ENCODE results near the gene NKG7.
A peak's percentile ranks its signal among the peaks of the same experiment; 100 is the strongest.

The NKG7 gene

GRCh38 chr19:51375504-51376221, 3.2 kb upstream of the NKG7 start:
- DNase-seq (ENCODE audit: low read depth) = peak; percentile 81
- H3K4me3 ChIP-seq (ENCODE audit: low read depth, low read length) = no peak overlapping the region
- no peak for TF ChIP-seq CTCF (IDR thresholded peaks at IDR 0.05; ENCODE audit: insufficient read depth, low read depth, low read length, missing control alignments)

GRCh38 chr19:51372021-51372648, 319 bp downstream of the NKG7 start:
- no peak for TF ChIP-seq CTCF (IDR thresholded peaks at IDR 0.05; ENCODE audit: insufficient read depth, low read depth, low read length, missing control alignments)
- peak overlapping the region; percentile 24 for H3K4me3 ChIP-seq (ENCODE audit: low read depth, low read length)
- no peak for DNase-seq (ENCODE audit: low read depth)

GRCh38 chr19:51371186-51371690, 1.2 kb downstream of the NKG7 start:
- DNase-seq (ENCODE audit: low read depth) = no peak
- TF ChIP-seq CTCF (IDR thresholded peaks at IDR 0.05; ENCODE audit: insufficient read depth, low read depth, low read length, missing control alignments) = no peak
- no peak overlapping the region for H3K4me3 ChIP-seq (ENCODE audit: low read depth, low read length)

GRCh38 chr19:51370230-51370629, 2.2 kb downstream of the NKG7 start:
- no peak overlapping the region for H3K4me3 ChIP-seq (ENCODE audit: low read depth, low read length)

GRCh38 chr19:51368366-51369282, 3.8 kb downstream of the NKG7 start, which contains the start of gene CLDND2:
CLDND2 (minus strand) TSS chr19:51369003; CDS start chr19:51368577, 426 bp downstream.
- peak within 1 kb of the TSS; percentile 93 for H3K4me3 ChIP-seq (ENCODE audit: low read depth, low read length)
- TF ChIP-seq CTCF (IDR thresholded peaks at IDR 0.05; ENCODE audit: insufficient read depth, low read depth, low read length, missing control alignments) = no peak
- no peak for DNase-seq (ENCODE audit: low read depth)

More at GRCh38 chr19:51370230-51370629, 2.2 kb downstream of the NKG7 start:
- no peak for DNase-seq (ENCODE audit: low read depth)
- no peak for TF ChIP-seq CTCF (IDR thresholded peaks at IDR 0.05; ENCODE audit: insufficient read depth, low read depth, low read length, missing control alignments)

GRCh38 chr19:51367565-51368365, 4.7 kb downstream of the NKG7 start:
- H3K4me3 ChIP-seq (ENCODE audit: low read depth, low read length) = peak overlapping the region; percentile 93
- DNase-seq (ENCODE audit: low read depth) = peak; percentile 100
- TF ChIP-seq CTCF (IDR thresholded peaks at IDR 0.05; ENCODE audit: insufficient read depth, low read depth, low read length, missing control alignments) = no peak
